Pancreas (tissue), 10 donors: ENCODE measurements around the gene ROBO1. TPM values are rescaled to one million over a fixed set of nuclear protein-coding genes. Genes with fewer than 3 reads are reported as not detected.

Experiments
- ATAC-seq, 4 donors: fragments of 200-7000 bp; cut with Tn5 transposase; one replicate each; pipeline versions ENCODE4 v1.8.0 to v1.9.1; 2020; ENCODE audit warnings: mild to moderate bottlenecking in 4 of 4, moderate library complexity in 4 of 4
- DNase-seq, 6 donors: peaks; one replicate each; pipeline ENCODE4 v3.0.0-alpha.2; 2020
- FAIRE-seq: peaks from 2 replicates; lab custom pipeline; 2012; peaks lifted over from hg19 to GRCh38; lab: Jason Lieb, UNC
- H3K27ac ChIP-seq, 4 donors: fragments of 200-600 bp; sonication (generic); 1 replicate in 3 of 4; 2 replicates in 1 of 4; pipeline versions ENCODE4 v1.5.0 to v1.8.0; 2020
- H3K27me3 ChIP-seq, 4 donors: fragments of 200-600 bp; one replicate each; pipeline ENCODE4 v1.8.0; 2021
- H3K36me3 ChIP-seq, 3 donors: fragments of 200-600 bp; sonication (generic) in 1 of 3; one replicate each; pipeline versions ENCODE4 v1.5.0 to v1.8.0; 2020 to 2021
- H3K4me1 ChIP-seq, 3 donors: fragments of 200-600 bp; one replicate each; pipeline ENCODE4 v1.8.0; 2021
- H3K4me3 ChIP-seq, 4 donors: fragments of 200-600 bp; sonication (generic) in 2 of 4; one replicate each; pipeline versions ENCODE4 v1.5.0 to v1.8.0; 2020 to 2021
- H3K9me3 ChIP-seq, 4 donors: fragments of 200-600 bp; one replicate each; pipeline ENCODE4 v1.8.0; 2021
- WGBS, 2 donors: extraction: QIAGEN DNeasy Blood & Tissue Kit; methylation state at CpG; one replicate each; pipeline ENCODE4 v1.1.7; 2013; 5-methylcytosine and 5-hydroxymethylcytosine counted together
- intact Hi-C, 3 donors: fragments of 100-400 bp; cut with DNase I; formaldehyde crosslinking; loops; one replicate each; pipeline versions ENCODE4 v1.11.1 to v1.14.2; 2022
- polyA plus RNA-seq, 2 donors: library from polyadenylated mRNA; stranded (reverse); fragments of 200-250 nt; gene quantifications; one replicate each; pipeline ENCODE4 v1.2.3, GENCODE V29; 2013
- total RNA-seq, 6 donors: library from RNA; stranded (reverse); fragmentation: NEBNext Ultra II Directional in 4 of 6; extraction: Animal tissue kit (Norgen Biotek cat#: 25700) in 4 of 6; gene quantifications; one replicate each; pipeline versions ENCODE4 v1.2.1 to v1.2.4, GENCODE V29; 2021 to 2023
- TF ChIP-seq, protein P1 (sequence below), 4 donors: fragments of 200-600 bp; sonication (generic) in 3 of 4; IDR thresholded peaks; one replicate each; pipeline versions ENCODE4 v1.5.0 to v1.8.0; 2021; ENCODE audit warnings: antibody characterized with exemption in 4 of 4
- donor health status: healthy with polysubstance abuse.
- donor health status: DM: no; HTN: no; CAD: no; lungs with moderate emphysema.
- donor health status: DM: no; HTN: no; CAD: no.
- donor health status: control.
- donor health status: control.
- donor health status: Bipolar disorder and iron deficiency.
- donor health status: DM: yes; HTN: yes; CAD: no.
- donor health status: DM: no; HTN: no; CAD: no.
- donor health status: DM: no; HTN: no; CAD: no.
- donor health status: DM: yes; HTN: yes; CAD: no.

Gene ROBO1
- total and polyA plus RNA-seq, 8 donors, result 0.51 to 8.5 (median 2.8) TPM

DNA sequence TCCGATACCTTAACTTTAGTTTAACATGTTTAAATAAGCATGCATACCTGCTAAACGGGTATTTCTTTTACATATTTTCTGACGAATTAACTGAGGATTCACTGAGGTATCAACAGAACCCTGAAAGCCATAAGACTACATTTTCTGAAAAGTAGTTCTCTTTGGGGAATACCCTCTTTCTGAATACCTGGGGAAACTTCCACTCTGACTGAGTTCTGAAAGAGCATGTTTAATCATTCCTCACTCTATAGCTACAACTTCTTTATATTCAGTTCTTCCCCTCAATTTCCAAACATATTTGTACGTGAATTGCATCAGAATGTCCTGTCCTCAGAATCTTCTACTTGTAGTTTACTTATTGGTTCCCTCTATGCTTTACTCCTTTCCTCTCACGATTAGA is 403.0 kb downstream of the ROBO1 start:
- Histone ChIP-seq H3K36me3 (no peaks in the 10 kb centered on the region), H3K9me3 (no peaks in the 10 kb centered on the region), H3K27ac (no peak overlapping the region), H3K4me3 (no peak overlapping the region), H3K4me1 (no peaks in the 10 kb centered on the region), H3K27me3 (peaks cover 0 to 5% (median 2%) of the 10 kb centered on the region in 4 donors)
- TF ChIP-seq, protein P1, sequence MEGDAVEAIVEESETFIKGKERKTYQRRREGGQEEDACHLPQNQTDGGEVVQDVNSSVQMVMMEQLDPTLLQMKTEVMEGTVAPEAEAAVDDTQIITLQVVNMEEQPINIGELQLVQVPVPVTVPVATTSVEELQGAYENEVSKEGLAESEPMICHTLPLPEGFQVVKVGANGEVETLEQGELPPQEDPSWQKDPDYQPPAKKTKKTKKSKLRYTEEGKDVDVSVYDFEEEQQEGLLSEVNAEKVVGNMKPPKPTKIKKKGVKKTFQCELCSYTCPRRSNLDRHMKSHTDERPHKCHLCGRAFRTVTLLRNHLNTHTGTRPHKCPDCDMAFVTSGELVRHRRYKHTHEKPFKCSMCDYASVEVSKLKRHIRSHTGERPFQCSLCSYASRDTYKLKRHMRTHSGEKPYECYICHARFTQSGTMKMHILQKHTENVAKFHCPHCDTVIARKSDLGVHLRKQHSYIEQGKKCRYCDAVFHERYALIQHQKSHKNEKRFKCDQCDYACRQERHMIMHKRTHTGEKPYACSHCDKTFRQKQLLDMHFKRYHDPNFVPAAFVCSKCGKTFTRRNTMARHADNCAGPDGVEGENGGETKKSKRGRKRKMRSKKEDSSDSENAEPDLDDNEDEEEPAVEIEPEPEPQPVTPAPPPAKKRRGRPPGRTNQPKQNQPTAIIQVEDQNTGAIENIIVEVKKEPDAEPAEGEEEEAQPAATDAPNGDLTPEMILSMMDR (IDR thresholded peaks at IDR 0.05), result no peak
- FAIRE-seq (no peak), ATAC-seq (no peak), DNase-seq (no peak)
- 51 to 58% methylated on average over 5 of the region's 5 CpGs for WGBS, 2 donors
- intact Hi-C loops, result no loop called here

DNA sequence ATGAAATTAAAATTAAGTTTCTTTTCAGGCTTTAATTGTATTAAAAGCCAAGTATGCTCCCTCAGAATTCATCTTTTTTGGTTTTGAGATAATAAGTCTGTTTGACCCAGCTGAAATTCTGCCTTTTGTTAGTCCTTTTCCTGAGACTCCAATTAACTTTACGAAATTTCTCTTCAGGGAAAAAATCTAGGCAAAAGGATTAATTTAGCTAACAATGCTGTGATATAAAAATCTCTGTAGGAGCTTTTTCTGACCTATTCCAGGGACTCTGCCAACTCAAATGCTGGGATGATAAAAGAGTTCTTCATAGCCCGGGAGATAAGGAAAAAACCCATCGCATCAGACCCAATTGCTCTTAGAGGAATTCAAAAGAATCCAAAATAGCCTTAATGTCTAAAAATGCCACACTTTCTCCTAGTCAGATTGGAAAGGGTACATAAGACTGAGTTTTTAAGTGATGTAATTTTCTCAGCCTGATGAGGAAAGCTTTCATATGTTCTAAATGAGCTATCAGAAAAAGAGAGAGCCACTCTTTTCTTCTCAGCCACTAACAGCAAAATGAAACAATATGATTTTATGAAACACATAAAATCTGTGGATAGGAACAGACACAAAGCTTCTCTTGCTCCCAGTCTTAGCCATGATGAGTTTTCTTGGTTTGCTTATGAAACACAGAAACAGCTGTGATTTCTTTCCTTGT is 405.1 kb downstream of the ROBO1 start:
- no peak for ATAC-seq
- intact Hi-C loops, result no loop called here
- Histone ChIP-seq H3K4me3 (no peak overlapping the region), H3K9me3 (no peaks in the 10 kb centered on the region), H3K27me3 (peaks cover 0 to 5% (median 2%) of the 10 kb centered on the region in 4 donors), H3K27ac (no peak overlapping the region), H3K4me1 (no peaks in the 10 kb centered on the region), H3K36me3 (no peaks in the 10 kb centered on the region)
- WGBS, 2 donors, result 26 to 31% methylated on average over 3 of the region's 3 CpGs
- no peak for DNase-seq
- no peak for FAIRE-seq
- TF ChIP-seq, protein P1 (IDR thresholded peaks at IDR 0.05), result no peak

DNA sequence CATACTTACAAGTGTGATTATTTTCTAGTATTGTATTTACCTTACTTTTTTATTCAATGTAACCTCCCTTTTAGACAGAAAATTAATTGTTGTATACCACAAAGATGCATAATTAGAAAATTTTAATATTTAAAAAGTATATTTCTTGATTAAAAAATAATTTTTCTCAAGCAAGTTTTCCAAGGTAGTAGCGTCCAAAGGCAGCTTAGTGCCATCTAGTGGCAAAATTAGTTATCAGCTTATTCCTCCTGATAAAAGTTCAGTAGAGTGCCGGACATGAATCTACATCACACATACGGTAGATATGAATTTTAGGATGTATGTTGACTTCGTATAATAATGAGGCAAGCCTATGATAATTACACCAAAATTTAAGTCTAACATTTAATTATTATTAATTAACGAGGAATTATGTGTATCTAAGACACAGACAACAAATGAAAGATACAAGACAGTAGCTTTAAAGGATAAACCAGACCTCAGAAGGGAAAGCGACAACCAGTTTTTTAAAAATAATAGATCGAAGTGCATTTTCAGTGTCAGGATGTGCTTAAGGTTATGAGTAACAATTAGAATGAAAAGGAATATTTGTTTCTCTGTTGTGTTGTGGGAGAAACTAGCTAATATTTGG is 405.9 kb downstream of the ROBO1 start:
- WGBS, 2 donors, result 8 to 12% methylated on average over 7 of the region's 7 CpGs
- intact Hi-C loops, result no loop called here
- Histone ChIP-seq H3K36me3 (no peaks in the 10 kb centered on the region), H3K27ac (no peak overlapping the region), H3K4me3 (no peak overlapping the region), H3K9me3 (no peaks in the 10 kb centered on the region), H3K4me1 (no peaks in the 10 kb centered on the region), H3K27me3 (peaks cover 0 to 5% (median 2%) of the 10 kb centered on the region in 4 donors)
- peak in 3 of 4 donors; percentile 69 to 77 (median 72) for ATAC-seq
- peak; percentile 96 for FAIRE-seq
- TF ChIP-seq, protein P1 (IDR thresholded peaks at IDR 0.05), result peak; percentile 22 to 63 (median 52)
- no peak for DNase-seq

DNA sequence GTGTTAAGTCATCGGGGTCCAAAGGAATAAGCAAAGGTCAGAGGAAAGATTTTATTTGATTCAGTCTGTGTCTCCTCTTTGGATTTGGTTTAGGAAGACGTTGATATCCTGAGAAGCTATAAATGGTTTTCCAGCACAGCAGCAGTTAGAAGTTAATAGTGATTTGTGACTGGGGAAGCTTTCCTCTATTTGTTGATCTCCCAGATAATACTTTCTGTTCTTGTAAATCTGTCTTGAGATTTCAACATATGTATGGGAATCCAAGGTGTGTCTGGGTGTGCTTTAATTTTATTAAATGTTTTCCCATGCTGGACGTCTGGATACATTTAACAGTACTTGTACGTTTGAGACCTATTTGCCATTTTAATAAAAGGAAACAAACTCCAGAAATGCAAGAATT is 409.5 kb downstream of the ROBO1 start:
- intact Hi-C loops, result no loop called here
- FAIRE-seq, result no peak
- WGBS, 2 donors, result 50 to 60% methylated on average over 4 of the region's 4 CpGs

More for the DNA sequence above, 409.5 kb downstream of the ROBO1 start:
- Histone ChIP-seq H3K27me3 (peaks cover 0 to 5% (median 2%) of the 10 kb centered on the region in 4 donors), H3K9me3 (no peaks in the 10 kb centered on the region), H3K36me3 (no peaks in the 10 kb centered on the region), H3K27ac (no peak overlapping the region), H3K4me1 (no peaks in the 10 kb centered on the region), H3K4me3 (no peak overlapping the region)
- TF ChIP-seq, protein P1 (IDR thresholded peaks at IDR 0.05), result no peak
- no peak for ATAC-seq
- no peak for DNase-seq
